ENCODE data around the gene RBMS2. TPM values are rescaled to one million over a fixed set of nuclear protein-coding genes. Genes with fewer than 3 reads are reported as not detected.
"Not testable (repeated sequence)": the region's sequence is repeated elsewhere in the genome, so short reads cannot be mapped to it uniquely, and the experiment has no call there.

Gene RBMS2, protein sequence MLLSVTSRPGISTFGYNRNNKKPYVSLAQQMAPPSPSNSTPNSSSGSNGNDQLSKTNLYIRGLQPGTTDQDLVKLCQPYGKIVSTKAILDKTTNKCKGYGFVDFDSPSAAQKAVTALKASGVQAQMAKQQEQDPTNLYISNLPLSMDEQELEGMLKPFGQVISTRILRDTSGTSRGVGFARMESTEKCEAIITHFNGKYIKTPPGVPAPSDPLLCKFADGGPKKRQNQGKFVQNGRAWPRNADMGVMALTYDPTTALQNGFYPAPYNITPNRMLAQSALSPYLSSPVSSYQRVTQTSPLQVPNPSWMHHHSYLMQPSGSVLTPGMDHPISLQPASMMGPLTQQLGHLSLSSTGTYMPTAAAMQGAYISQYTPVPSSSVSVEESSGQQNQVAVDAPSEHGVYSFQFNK
- 9.2 and 9.7 TPM in 2 replicates for total RNA-seq
- 36.1 TPM for polyA plus RNA-seq (2012)

DNA sequence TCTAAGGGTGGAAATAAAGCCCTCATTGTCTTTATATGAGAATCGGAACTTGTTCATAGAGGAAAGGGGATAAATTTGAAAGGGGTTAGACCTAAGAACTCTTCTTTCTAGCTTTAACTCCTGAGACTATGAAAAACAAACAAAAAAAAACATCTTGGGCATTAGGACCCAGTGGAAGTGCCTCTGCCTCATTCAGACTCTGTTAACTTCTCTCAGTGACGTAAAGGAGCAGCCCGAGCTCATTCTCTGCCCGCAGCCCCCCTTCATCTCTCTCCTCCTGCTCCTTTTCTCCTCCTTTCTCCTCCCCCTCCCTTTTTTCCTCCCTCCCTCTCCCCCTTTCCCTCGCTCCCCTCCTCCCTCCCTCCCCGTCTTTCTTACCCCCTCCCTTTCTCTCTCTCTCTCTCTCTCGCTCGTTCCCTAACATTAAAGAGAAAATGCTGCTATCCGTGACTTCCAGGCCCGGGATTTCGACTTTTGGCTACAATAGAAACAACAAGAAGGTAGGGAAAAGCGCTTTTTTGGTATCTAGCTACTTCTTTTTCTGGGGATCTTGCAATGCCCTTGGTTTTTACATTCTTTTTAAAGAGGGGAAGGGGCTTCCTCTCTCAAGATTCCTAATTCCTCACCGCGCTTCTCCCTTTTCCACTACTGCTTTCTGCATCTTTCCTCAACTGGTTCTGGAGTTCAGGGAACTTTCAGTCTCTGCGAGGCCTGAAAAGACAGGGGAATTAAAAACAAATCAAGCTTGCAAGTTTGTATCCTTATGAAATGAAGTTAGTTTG is at the start of gene RBMS2:
Gene RBMS2 (plus strand): TSS at position 231 of the 782 bp plus-strand sequence. CDS start 204 bp downstream, at position 435.
- DNase-seq (ENCODE audit: low read depth) = peak; percentile 87

DNA sequence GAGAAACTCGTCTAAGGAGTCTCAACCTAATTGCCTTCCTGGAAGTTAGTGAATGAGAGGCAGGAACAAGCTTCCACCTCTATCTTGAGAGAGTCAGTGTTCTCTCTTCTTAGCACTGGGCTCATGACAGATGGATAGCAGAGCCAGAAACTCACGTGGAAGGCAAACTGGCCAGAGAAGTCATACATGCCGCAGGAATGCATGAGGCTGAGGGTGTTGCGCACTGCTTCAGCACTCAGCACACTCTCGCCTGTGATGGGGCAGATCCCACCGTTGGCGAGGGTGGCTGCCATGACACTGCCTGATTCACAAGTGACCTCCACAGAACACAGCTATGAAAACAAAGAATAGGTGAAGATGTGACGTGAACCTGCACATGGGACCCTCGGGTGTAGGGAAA is 47.2 kb upstream of the RBMS2 start:
- no peak for DNase-seq (ENCODE audit: low read depth)

DNA sequence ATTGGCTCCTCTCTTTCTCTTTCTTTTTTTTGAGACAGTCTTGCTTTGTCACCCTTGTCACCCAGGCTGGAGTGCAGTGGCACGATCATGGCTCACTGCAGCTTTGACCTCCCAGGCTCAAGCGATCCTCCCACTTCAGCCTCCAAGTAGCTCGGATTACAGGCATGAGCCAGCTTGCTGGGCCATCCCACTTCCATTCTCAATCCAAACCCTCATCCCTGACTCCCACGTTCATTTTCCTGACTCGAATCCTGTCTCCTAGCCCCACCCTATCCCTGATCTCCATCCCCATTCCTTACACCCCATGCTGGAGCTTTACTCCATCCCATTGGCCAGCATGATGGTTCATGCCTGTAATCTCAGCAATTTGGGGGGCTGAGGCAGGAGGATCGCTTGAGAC is 45.5 kb upstream of the RBMS2 start:
- no peak for DNase-seq (ENCODE audit: low read depth)

DNA sequence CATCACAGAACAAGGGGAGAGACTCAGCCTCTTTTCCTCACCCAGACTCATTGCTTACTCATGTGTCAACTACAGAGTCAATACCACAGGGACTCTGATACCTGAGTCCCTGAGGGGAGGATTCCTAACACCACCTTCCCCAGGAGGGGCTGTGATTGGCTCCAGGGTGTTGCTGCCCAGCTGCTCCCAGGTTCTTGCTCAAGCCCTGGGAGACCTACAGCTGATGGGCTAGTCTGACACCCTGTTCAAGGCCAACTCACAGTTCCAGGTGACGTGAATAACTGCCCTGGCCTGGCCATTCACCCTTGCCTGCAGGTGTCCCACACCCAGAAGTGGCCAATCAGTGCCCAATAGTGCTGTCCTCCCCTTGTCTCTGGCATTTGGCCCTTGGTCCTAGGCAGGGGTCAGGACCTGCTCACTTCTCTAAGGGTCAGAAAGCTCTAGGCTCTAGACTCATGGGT is 44.6 kb upstream of the RBMS2 start:
- no peak for DNase-seq (ENCODE audit: low read depth)

DNA sequence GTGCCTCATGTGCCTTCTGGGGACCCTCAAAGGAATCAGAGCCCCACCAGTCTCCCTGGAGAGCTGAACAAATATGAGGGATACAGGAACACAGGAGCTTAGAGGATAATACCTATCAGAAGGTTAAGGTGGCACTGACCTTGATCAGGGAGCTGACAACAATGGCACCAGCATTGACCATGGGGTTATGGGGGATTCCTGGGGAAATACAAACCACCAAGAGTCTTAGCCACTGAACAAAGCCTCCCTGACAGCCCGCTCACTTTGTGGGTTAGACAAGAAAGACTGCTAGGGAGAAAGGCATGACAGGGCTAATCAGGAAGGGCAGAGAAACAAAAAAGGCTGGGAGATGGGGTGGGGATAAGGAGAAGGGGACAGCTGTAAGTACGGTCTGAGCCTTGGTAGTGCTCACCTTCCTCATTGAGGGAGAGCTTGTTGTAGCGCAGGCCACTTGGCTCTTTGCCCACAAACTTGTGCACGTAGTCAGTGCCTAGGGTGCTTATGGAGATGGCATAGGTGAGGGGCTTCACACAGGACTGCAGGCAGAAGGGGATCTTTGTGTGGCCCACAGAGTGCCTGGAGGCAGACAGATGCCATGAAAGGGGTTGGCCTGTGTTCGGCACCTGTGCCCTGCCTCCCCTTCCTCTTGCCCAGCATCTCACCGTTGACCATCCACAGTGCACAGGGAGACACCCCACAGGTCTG is 43.9 kb upstream of the RBMS2 start:
- DNase-seq (ENCODE audit: low read depth) = no peak

DNA sequence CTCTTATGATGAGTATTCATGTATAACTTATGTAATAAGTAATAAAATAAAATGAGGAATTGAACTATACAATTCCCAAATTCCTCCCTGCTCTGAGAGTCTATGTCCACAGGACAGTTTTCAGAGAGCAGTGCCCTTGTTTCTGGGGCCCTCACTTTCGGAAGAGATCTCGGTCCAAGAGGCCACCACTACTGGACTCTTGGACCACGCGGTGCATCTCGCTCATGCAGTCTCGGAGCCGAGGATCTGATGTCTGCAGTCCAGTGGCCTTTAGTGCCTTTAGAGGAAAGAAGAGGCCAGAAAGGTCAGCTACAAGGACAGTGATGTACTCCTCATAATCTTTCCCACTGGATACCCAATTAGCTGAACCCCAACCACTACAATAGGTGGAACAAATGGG is 42.0 kb upstream of the RBMS2 start:
- no peak for DNase-seq (ENCODE audit: low read depth)

DNA sequence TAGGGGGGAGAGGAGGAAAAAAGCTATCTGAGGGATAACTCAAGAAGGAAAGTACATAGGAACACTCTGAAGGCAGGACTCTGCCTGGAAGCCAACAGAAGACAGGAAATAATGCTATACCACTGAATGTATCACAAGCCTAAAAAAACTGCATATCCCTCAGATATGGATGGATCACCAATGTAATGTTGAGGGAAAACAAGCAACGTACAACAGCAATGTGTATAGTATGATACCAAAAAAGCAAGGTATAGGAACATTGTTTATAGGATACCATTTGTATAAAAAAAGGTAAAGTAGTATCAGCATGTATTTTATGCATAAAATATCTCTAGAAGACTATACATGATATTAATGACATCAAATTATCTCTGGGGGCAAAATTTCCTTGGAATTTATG is 37.1 kb upstream of the RBMS2 start:
- no peak for DNase-seq (ENCODE audit: low read depth)

DNA sequence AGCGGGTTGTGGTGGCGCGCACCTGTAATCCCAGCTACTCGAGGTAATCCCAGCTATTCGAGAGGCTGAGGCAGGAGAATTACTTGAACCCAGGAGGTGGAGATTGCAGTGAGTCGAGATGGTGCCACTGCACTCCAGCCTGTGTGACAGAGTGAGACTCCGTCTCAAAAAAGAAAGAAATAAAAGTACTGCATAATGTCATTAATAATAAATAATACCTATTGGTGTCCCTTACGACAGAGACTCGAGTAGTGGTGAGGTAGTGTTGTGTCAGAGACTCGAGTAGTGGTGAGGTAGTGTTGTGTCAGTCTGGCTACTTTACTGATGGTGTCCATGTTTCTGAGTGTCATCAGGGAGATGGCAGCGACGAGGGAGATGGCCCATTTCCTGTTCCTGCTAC is 34.9 kb upstream of the RBMS2 start:
- no peak for DNase-seq (ENCODE audit: low read depth)

DNA sequence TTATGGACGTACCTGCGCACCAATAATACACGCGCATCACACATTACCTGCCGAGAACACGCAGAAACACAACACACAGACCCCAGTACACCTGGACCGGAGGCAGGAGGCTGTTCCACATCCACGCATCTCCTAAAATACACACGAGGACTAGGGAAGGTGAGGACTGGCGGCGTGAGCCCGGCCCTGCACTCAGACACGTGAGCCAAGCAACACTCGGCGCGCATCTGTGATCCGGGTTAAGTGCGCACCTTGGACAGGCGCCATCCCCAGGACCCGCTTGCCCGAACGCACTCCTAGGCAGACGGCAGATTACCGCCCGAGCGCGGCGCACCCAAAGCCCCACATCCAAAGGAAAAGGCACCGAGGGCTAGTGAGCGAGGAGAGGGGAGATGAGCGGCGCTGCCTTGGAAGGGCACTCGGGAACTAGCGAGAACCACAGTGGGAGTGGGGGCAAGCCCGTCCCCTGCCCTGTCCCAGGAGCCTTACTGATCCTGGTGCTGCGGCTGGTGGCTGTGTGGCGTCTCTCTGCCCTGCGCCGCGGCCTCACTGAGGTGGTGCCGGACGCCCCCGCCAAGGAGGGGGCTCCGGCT is 34.1 kb upstream of the RBMS2 start:
- DNase-seq (ENCODE audit: low read depth) = peak; percentile 3

DNA sequence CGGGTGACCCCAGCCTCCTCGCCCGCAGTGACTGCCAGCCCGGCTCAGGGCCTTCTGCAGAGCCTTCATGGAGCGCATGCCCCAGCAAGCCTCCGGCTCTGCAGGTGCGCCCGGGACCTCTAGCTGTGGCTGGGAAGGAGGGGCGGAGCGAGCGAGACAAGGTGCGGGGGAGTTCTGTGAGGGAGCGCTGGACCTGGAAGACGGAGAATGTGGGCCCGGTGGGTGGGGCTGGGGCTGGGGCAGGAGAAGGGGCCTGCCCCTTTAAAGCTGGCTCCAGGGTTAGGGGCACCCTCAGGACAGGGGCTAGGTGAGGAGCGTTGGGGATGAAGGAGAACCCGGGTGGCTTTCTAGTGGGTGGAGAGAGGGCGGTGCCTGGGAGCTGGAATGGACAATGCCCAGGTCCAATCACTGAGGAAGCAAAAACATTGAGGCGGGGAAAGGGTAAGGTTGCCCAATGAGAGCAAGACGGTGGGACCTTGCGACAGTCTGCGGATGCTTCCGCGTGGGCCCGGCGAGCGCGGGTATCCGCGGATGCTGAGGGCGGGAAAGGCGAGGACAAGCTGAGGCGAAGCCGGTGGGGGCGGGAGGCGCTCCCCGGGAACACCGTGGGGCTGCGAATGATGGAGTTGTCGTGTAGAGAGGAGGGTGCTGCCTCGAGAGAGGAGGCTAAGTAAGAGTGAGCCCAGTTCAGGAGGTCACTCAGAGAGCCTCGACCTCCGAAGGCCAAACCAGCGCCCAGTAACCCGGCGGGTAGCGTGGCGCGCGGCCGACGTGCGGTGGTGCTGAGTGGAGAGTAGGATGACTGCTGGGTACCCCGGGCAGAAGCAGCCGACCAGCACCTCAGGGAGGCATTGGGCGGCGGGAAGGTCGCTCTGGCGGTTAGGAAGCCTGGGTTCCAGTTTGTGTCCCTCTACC is 33.3 kb upstream of the RBMS2 start, which contains the start of gene GLS2:
Gene GLS2 (minus strand): TSS at position 121 of the 915 bp plus-strand sequence. CDS start 43 bp downstream, at position 78.
- DNase-seq (ENCODE audit: low read depth) = peak; percentile 61

DNA sequence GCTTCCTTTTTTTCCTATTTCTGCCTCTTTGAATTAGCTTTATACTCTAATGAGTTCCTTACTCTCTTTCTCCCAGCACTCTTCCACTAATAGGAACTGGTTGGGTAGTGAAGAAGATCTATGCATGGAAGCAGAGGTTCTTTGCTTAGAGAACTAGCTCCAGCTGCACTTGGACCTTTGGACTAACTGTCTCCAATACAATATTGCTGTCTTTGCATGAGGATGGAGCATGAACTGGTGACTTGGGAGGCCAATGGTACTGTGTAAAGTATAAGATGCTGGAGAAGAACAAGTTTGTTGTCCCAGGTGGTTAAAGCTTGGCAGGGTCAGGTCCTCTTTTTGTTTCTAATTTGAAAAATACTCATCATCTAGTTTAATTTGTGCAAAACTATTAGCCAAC is 31.3 kb upstream of the RBMS2 start:
- no peak for DNase-seq (ENCODE audit: low read depth)

DNA sequence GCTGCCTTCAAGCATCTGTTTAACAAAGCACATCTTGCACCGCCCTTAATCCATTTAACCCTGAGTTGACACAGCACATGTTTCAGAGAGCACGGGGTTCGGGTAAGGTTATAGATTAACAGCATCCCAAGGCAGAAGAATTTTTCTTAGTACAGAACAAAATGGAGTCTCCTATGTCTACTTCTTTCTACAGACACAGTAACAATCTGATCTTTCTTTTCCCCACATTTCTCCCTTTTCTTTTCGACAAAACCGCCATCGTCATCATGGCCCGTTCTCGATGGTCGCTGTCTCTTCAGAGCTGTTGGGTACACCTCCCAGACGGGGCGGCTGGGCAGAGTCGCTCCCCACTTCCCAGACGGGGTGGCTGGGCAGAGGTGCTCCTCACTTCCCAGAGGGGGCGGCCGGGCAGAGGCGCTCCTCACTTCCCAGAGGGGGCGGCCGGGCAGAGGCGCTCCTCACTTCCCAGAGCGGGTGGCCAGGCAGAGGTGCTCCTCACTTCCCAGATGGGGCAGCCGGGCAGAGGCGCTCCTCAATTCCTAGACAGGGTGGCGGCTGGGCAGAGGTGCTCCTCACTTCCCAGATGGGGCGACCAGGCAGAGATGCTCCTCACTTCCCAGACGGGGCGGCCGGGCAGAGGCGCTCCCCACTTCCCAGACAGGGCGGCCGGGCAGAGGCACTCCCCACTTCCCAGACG is 28.1 kb upstream of the RBMS2 start:
- DNase-seq (ENCODE audit: low read depth) = not testable (repeated sequence)

DNA sequence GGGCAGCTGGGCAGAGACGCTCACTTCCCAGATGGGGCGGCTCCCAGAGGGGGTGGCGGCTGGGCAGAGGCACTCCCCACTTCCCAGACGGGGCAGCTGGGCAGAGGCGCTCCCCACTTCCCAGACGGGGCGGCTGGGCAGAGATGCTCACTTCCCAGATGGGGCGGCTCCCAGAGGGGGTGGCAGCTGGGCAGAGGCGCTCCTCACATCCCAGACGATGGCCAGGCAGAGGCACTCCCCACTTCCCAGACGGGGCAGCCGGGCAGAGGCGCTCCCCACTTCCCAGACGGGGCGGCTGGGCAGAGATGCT is 27.6 kb upstream of the RBMS2 start:
- not testable (repeated sequence) for DNase-seq (ENCODE audit: low read depth)

DNA sequence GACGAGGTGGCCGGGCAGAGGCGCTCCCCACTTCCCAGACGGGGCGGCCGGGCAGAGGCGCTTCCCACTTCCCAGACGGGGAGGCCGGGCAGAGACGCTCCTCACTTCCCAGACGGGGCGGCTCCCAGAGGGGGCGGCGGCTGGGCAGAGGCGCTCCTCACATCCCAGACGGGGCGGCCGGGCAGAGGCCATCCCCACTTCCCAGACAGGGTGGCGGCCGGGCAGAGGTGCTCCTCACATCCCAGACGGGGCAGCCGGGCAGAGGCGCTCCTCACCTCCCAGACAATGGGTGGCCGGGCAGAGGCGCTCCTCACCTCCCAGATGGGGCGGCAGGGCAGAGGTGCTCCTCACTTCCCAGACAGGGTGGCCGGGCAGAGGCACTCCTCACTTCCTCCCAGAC is 27.1 kb upstream of the RBMS2 start:
- not testable (repeated sequence) for DNase-seq (ENCODE audit: low read depth)

DNA sequence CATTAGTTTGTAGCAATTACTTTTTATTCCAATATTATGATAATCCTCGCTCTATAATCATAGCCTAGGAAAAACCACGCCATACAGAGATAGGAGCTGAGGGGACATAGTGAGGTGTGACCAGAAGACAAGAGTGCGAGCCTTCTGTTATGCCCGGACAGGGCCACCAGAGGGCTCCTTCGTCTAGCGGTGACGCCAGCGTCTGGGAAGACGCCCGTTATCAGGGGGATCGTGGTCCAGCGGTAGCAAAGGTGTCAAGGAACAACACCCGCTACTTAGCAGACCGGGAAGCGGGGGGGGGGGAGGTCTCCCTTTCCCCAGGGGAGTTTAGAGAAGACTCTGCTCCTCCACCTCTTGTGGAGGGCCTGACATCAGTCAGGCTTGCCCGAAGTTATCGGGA is 24.9 kb upstream of the RBMS2 start:
- DNase-seq (ENCODE audit: low read depth) = peak; percentile 32

DNA sequence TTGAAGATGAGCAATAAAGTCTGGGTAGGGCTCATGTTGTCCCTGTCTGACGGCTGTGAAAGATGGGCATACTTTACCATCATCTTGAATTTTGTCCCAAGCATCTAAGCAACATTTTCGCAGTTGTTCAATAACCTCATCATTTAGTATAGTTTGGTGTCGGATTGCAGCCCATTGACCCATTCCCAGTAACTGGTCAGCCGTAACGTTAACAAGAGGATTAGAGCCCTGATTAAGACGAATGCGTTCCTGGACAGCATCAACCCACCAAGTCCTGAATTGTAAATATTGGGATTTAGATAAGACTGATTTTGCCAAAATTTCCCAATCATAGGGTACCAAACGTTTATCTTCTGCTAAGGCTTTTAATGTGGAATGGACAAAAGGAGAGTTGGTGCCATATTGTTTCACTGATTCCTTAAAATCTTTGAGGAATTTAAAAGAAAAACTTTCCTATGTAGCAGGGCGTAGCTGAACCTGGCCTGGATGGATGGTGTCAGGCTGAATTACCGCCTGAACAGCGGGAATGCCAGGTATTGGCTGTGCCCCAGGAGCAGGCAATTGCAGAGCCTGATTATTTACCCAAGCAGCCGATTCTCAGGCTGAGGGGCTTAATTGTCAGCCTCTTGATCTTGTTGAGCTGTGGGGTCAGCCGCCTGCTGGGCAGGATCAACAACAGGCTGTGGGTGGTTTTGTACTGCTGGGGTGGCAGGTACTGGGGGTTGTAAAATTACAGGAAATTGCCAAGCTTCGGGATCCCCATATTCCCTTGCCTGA is 23.3 kb upstream of the RBMS2 start:
- not testable (repeated sequence) for DNase-seq (ENCODE audit: low read depth)

DNA sequence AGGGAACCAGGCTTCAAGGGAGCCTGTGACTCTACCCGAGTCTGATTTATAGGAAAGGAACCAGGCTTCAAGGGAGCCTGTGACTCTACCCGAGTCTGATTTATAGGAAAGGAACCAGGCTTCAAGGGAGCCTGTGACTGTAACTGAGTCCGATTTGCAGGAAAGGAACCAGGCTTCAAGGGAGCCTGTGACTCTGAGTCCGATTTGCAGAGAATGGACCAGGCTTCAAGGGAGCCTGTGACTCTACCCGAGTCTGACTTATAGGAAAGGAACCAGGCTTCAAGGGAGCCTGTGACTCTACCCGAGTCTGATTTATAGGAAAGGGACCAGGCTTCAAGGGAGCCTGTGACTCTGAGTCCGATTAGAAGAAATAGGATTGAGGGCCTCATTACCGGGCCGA is 22.2 kb upstream of the RBMS2 start:
- DNase-seq (ENCODE audit: low read depth) = not testable (repeated sequence)

DNA sequence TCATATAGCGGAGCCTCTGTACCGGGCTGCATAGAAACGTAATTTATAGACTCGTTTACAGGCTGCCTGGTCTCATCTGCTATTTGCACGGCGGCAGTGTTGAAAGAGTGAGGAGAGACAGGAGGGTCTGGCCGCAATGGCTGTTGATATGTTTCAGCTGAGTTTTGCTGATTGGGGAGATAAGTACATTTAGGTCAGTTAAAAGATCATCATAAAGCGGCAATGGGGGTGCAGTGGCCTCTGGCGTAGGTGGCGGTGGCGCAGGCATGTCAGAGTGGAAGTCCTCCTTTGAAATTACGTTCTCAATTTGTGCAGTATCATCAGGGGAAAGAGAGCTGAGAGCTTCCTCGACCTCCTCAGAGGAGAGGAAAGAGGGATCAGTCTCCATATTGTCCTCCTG is 21.7 kb upstream of the RBMS2 start:
- DNase-seq (ENCODE audit: low read depth) = not testable (repeated sequence)

DNA sequence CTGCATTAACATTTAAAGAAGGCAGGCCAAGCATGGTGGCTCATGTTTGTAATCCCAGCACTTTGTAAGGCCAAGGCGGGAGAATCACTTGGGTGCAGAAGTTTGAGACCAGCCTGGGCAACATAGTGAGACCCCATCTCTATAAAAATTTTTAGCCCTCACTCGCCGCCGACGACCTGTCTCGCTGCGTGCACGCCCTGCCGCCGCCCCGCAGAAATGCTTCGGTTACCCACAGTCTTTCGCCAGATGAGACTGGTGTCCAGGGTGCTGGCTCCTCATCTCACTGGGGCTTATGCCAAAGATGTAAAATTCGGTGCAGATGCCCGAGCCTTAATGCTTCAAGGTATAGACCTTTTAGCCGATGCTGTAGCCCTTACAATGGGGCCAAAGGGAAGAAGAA is 10.8 kb upstream of the RBMS2 start:
- DNase-seq (ENCODE audit: low read depth) = no peak

All from myocyte (in vitro differentiated cells).